HG03066 (cell line): ENCODE results near the gene EPHA1.

Experiments used
- ATAC-seq: cut with Tn5 transposase; IDR thresholded peaks from one replicate; pipeline ENCODE4 v1.9.1; 2021; ENCODE audit warnings: low read depth; ENCODE audit not compliant: unreplicated experiment

EPHA1 gene

GRCh38 chr7:143379611-143380259, 28.9 kb downstream of the EPHA1 start:
- ATAC-seq = peak; percentile 1

- no peak for ATAC-seq
These were observed 32.3 kb downstream of the EPHA1 start for GRCh38 chr7:143376396-143376795.

GRCh38 chr7:143375298-143376034, 33.2 kb downstream of the EPHA1 start:
- no peak for ATAC-seq

GRCh38 chr7:143374561-143374960, 34.1 kb downstream of the EPHA1 start:
- no peak for ATAC-seq

- ATAC-seq = no peak
These were observed 35.3 kb downstream of the EPHA1 start for GRCh38 chr7:143373255-143373794.

GRCh38 chr7:143372070-143372469, 36.6 kb downstream of the EPHA1 start:
- no peak for ATAC-seq

GRCh38 chr7:143369678-143370651, 38.7 kb downstream of the EPHA1 start:
- no peak for ATAC-seq

- no peak for ATAC-seq
These were observed 40.3 kb downstream of the EPHA1 start for GRCh38 chr7:143368387-143368786.

- ATAC-seq = no peak
These were observed 40.7 kb downstream of the EPHA1 start for GRCh38 chr7:143367972-143368371.

GRCh38 chr7:143363016-143363937, 45.4 kb downstream of the EPHA1 start:
- no peak for ATAC-seq

- no peak for ATAC-seq
These were observed 46.3 kb downstream of the EPHA1 start, which contains the start of gene FAM131B for GRCh38 chr7:143362131-143363015. TSS of gene FAM131B (minus strand) at chr7:143362713. CDS start at chr7:143362603, 110 bp downstream.

GRCh38 chr7:143361552-143362130, 47.0 kb downstream of the EPHA1 start:
- no peak for ATAC-seq

- ATAC-seq = no peak
These were observed 47.7 kb downstream of the EPHA1 start for GRCh38 chr7:143360788-143361551.

GRCh38 chr7:143359771-143360353, 48.8 kb downstream of the EPHA1 start:
- no peak for ATAC-seq

GRCh38 chr7:143358626-143359025, 50.0 kb downstream of the EPHA1 start:
- ATAC-seq = no peak

- ATAC-seq = no peak
These were observed 52.1 kb downstream of the EPHA1 start for GRCh38 chr7:143356414-143357050.
